K562 (cell line): ENCODE results near the gene B9D2. TPM values are rescaled to one million over a fixed set of nuclear protein-coding genes. Genes with fewer than 3 reads are reported as not detected.

ENCODE experiments used
- ARID2 ChIP-seq: fragments of 450-650 bp; IDR thresholded peaks from 2 replicates; pipeline ENCODE4 v1.6.1; 2017; ENCODE audit warnings: antibody characterized with exemption, mild to moderate bottlenecking
- BACH1 ChIP-seq: fragments of 200-800 bp; sonication (Bioruptor generic); IDR thresholded peaks from 2 replicates; pipeline ENCODE4 v1.6.1; 2016; ENCODE audit warnings: missing genetic modification characterization, missing compliant biosample characterization
- BMI1 ChIP-seq: fragments of 150-350 bp; IDR thresholded peaks from 2 replicates; pipeline ENCODE4 v1.6.1; 2014; ENCODE audit warnings: low read length
- BRD9 ChIP-seq: fragments of 450-650 bp; IDR thresholded peaks from 2 replicates; pipeline ENCODE4 v1.6.1; 2018; ENCODE audit warnings: low read depth; ENCODE audit not compliant: partially characterized antibody
- CBX1 ChIP-seq: sonication (generic); IDR thresholded peaks from 2 replicates; pipeline ENCODE4 v1.6.1; 2016; ENCODE audit warnings: antibody characterized with exemption, low read depth, mild to moderate bottlenecking
- CBX5 ChIP-seq: IDR thresholded peaks from 2 replicates; pipeline ENCODE4 v1.6.1; 2014; ENCODE audit warnings: low read depth, borderline replicate concordance
- CEBPZ ChIP-seq: fragments of 150-350 bp; IDR thresholded peaks from 2 replicates; pipeline ENCODE4 v1.6.1; 2014; ENCODE audit warnings: low read depth, mild to moderate bottlenecking, low read length, borderline replicate concordance
- CHD2 ChIP-seq: IDR thresholded peaks from 2 replicates; pipeline ENCODE4 v1.6.1; 2011; ENCODE audit warnings: low read depth, low read length
- CREB1 ChIP-seq, 2 experiments: sonication (generic) in 1 of 2; formaldehyde crosslinking in 1 of 2; IDR thresholded peaks; 2 replicates each; pipeline versions ENCODE4 v1.6.1 to v1.8.0; 2012 to 2022; ENCODE audit warnings: inconsistent platforms in 1 of 2, mild to moderate bottlenecking in 1 of 2, missing genetic modification reagents in 1 of 2, moderate library complexity in 1 of 2
- CSDE1 ChIP-seq, 2 experiments: fragments of 450-650 bp; IDR thresholded peaks; 2 replicates each; pipeline ENCODE4 v1.6.1; 2016; ENCODE audit warnings: mild to moderate bottlenecking in 1 of 2
- DDX20 ChIP-seq: fragments of 450-650 bp; IDR thresholded peaks from 2 replicates; pipeline ENCODE4 v1.6.1; 2016; ENCODE audit warnings: missing genetic modification characterization, low read depth, mild to moderate bottlenecking, missing compliant biosample characterization, moderate library complexity
- EZH2 ChIP-seq: IDR thresholded peaks from 2 replicates; pipeline ENCODE4 v1.6.1; 2012; ENCODE audit warnings: low read depth, mild to moderate bottlenecking, inconsistent platforms, low read length, borderline replicate concordance
- FOS ChIP-seq: IDR thresholded peaks from 3 replicates; pipeline ENCODE4 v1.6.1; 2011; ENCODE audit not compliant: insufficient read length; ENCODE audit errors: extremely low read depth
- FOSL1 ChIP-seq: fragments of 200-800 bp; sonication (Bioruptor generic); conservative IDR thresholded peaks from 2 replicates; pipeline ENCODE4 v1.6.1; 2016; ENCODE audit warnings: missing genetic modification characterization, missing compliant biosample characterization
- ILF3 ChIP-seq: fragments of 450-650 bp; IDR thresholded peaks from 2 replicates; pipeline ENCODE4 v1.6.1; 2018; ENCODE audit warnings: antibody characterized with exemption, mild to moderate bottlenecking, moderate library complexity, borderline replicate concordance
- LCOR ChIP-seq: sonication (generic); formaldehyde crosslinking; IDR thresholded peaks from 2 replicates; pipeline ENCODE4 v1.8.0; 2022; ENCODE audit warnings: mild to moderate bottlenecking, missing genetic modification reagents
- MCM7 ChIP-seq, 2 experiments: fragments of 450-650 bp; IDR thresholded peaks; 2 replicates each; pipeline ENCODE4 v1.6.1; 2016 to 2018
- MYC ChIP-seq, 2 experiments: fragments of 250-450 bp in 1 of 2; sonication (Bioruptor Pico) in 1 of 2; IDR thresholded peaks; 2 replicates each; pipeline versions ENCODE4 v1.5.1 to v1.6.1; 2012 to 2021; ENCODE audit warnings: low read depth in 2 of 2, borderline replicate concordance in 1 of 2, improper control_type of control experiment in 1 of 2, low read length in 1 of 2, mild to moderate bottlenecking in 1 of 2, moderate library complexity in 1 of 2
- PHF21A ChIP-seq: fragments of 450-650 bp; IDR thresholded peaks from 2 replicates; pipeline ENCODE4 v1.6.1; 2017; ENCODE audit warnings: low read depth, borderline replicate concordance
- POLR2AphosphoS2 ChIP-seq: IDR thresholded peaks from 2 replicates; pipeline ENCODE4 v1.6.1; 2012; ENCODE audit warnings: low read length, improper control_type of control experiment
- POLR2B ChIP-seq: fragments of 450-650 bp; IDR thresholded peaks from 2 replicates; pipeline ENCODE4 v1.6.1; 2018; ENCODE audit warnings: low read depth; ENCODE audit not compliant: partially characterized antibody
- RB1 ChIP-seq: fragments of 450-650 bp; IDR thresholded peaks from 2 replicates; pipeline ENCODE4 v1.6.1; 2017; ENCODE audit warnings: low read depth, mild to moderate bottlenecking
- SMARCC2 ChIP-seq: fragments of 450-650 bp; IDR thresholded peaks from 2 replicates; pipeline ENCODE4 v1.6.1; 2017; ENCODE audit warnings: antibody characterized with exemption, moderate library complexity, mild to moderate bottlenecking, low read depth
- SRSF9 ChIP-seq: fragments of 200-400 bp; formaldehyde crosslinking; IDR thresholded peaks from 2 replicates; pipeline ENCODE4 v1.6.1; 2017; ENCODE audit warnings: low read depth, low read length, borderline replicate concordance
- ZNF263 ChIP-seq: sonication (generic); formaldehyde crosslinking; IDR thresholded peaks from 2 replicates; pipeline ENCODE4 v1.8.0; 2022; ENCODE audit warnings: mild to moderate bottlenecking, missing genetic modification reagents, borderline replicate concordance
- ZNF408 ChIP-seq: fragments of 250-450 bp; sonication (Bioruptor Pico); IDR thresholded peaks from 2 replicates; pipeline ENCODE4 v1.4.0; 2020; ENCODE audit warnings: low read depth, mild to moderate bottlenecking, moderate library complexity
- polyA plus RNA-seq, 8 experiments: library from polyadenylated mRNA; depleted of rRNA in 4 of 8; stranded (reverse) in 5 of 8; unstranded in 3 of 8; fragments of >200 nt; fragmentation: Nextera tagmentation in 2 of 8; fragmentation: Illumina TruSeq in 1 of 8; extraction: Ambion mirVana in 2 of 8; extraction: Trizol in 1 of 8; gene quantifications; 2 replicates each; pipeline versions ENCODE4 v1.2.1 to v1.2.3, GENCODE V29; 2011 to 2014; ENCODE audit warnings: inconsistent platforms in 1 of 8, missing spikeins in 1 of 8
- total RNA-seq, 7 experiments: library from RNA; depleted of rRNA in 6 of 7; stranded (reverse); fragments of >200 nt in 6 of 7; fragmentation: Illumina TruSeq in 2 of 7; extraction: Trizol in 2 of 7; gene quantifications; 2 replicates each; pipeline versions ENCODE4 v1.2.1 to v1.2.3, GENCODE V29; 2011 to 2021; ENCODE audit warnings: low replicate concordance in 1 of 7

The B9D2 gene
- total and polyA plus RNA-seq, 9 of the 15 experiments (the other 6 are each of a cell fraction or from before 2014, with no cell fraction given) = 0.83 to 6.9 (median 2.8) TPM

GRCh38 chr19:41323430-41324125 lies 40.4 kb downstream of the B9D2 start (continued):
- TF ChIP-seq SRSF9 (no peak), MYC (IDR thresholded peaks at IDR 0.05; ENCODE audit: low read depth, low read length) (peak; percentile 61), MYC (CRISPR knock-in tag; IDR thresholded peaks at IDR 0.05; ENCODE audit: borderline replicate concordance, low read depth) (no peak), EZH2 (no peak), RB1 (peak; percentile 57; the same call in 1 of the 2 replicates), BRD9 (no peak), CSDE1 (IDR thresholded peaks at IDR 0.05) (no peak), BACH1 (peak; percentile 78; the same call in 1 of the 2 replicates), SMARCC2 (peak; percentile 87; the same call in 1 of the 2 replicates), CBX5 (no peak), CHD2 (peak; percentile 10; the same call in 1 of the 2 replicates), MCM7 (IDR thresholded peaks at IDR 0.05) (no peak), CBX1 (no peak; the same call in 1 of the 2 replicates), FOS (peak; percentile 38), DDX20 (tag) (no peak), POLR2B (no peak), ARID2 (no peak), BMI1 (no peak), ZNF263 (CRISPR knock-in tag) (peak; percentile 61; the same call in 1 of the 2 replicates), ZNF408 (CRISPR knock-in tag) (no peak), ILF3 (no peak), CREB1 (IDR thresholded peaks at IDR 0.05) (peak; percentile 28; the same call in 1 of the 2 replicates), CREB1 (CRISPR knock-in tag; IDR thresholded peaks at IDR 0.05) (no peak), FOSL1 (peak; percentile 98), PHF21A (peak; percentile 92), LCOR (CRISPR knock-in tag) (peak; percentile 79), POLR2AphosphoS2 (no peak), CEBPZ (no peak)
